Right lobe of liver (tissue), 4 donors: Measurements from ENCODE around the gene CENPB.

Source experiments
- CTCF ChIP-seq, 4 donors: fragments of 200-600 bp in 3 of 4; fragments of 450-650 bp in 1 of 4; IDR thresholded peaks; one replicate each; pipeline versions ENCODE4 v1.5.1 to v1.8.0; 2016 to 2022; ENCODE audit warnings: antibody characterized with exemption in 4 of 4, mild to moderate bottlenecking in 2 of 4
- POLR2A ChIP-seq: fragments of 450-650 bp; IDR thresholded peaks from one replicate; pipeline ENCODE4 v1.6.1; 2017; ENCODE audit warnings: antibody characterized with exemption, mild to moderate bottlenecking
- donor health status: DM: no; HTN: no; CAD: no.
- donor health status: DM: no; HTN: no; CAD: no.
- donor health status: DM: no; HTN: yes; CAD: no.

- TF ChIP-seq POLR2A (no peak), CTCF (IDR thresholded peaks at IDR 0.05) (no peak)
These were observed 46.6 kb downstream of the CENPB start for GRCh38 chr20:3739926-3740451.
